Measurements from ENCODE around the gene IQUB.
"Not testable (repeated sequence)": the region's sequence is repeated elsewhere in the genome, so short reads cannot be mapped to it uniquely, and the experiment has no call there.

The IQUB gene

DNA sequence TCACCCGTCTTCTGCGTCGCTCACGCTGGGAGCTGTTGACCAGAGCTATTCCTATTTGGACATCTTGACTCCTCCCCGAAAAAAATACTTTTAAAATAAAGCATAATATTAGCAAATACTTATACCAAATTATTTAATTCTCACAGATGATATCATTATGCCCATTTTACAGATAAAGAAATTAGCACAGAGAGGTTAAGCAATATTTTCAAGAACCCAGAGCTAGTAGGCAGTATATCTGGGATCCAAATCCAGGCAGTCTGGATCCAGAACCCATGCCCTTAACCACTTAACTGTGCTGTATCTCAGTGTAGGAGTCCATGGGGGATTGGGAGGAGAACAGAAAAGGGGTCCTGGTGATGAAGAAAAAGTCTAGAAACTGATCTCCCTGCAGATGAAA, 6.1 kb downstream of the IQUB start:
- no peak for DNase-seq (ENCODE audit: low read depth)
- H3K4me3 ChIP-seq (ENCODE audit: low read depth, low read length): no peak overlapping the region
- TF ChIP-seq, protein P1, sequence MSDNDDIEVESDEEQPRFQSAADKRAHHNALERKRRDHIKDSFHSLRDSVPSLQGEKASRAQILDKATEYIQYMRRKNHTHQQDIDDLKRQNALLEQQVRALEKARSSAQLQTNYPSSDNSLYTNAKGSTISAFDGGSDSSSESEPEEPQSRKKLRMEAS (IDR thresholded peaks at IDR 0.05; ENCODE audit: low read depth, low read length): no peak
- TF ChIP-seq, protein P2, sequence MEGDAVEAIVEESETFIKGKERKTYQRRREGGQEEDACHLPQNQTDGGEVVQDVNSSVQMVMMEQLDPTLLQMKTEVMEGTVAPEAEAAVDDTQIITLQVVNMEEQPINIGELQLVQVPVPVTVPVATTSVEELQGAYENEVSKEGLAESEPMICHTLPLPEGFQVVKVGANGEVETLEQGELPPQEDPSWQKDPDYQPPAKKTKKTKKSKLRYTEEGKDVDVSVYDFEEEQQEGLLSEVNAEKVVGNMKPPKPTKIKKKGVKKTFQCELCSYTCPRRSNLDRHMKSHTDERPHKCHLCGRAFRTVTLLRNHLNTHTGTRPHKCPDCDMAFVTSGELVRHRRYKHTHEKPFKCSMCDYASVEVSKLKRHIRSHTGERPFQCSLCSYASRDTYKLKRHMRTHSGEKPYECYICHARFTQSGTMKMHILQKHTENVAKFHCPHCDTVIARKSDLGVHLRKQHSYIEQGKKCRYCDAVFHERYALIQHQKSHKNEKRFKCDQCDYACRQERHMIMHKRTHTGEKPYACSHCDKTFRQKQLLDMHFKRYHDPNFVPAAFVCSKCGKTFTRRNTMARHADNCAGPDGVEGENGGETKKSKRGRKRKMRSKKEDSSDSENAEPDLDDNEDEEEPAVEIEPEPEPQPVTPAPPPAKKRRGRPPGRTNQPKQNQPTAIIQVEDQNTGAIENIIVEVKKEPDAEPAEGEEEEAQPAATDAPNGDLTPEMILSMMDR (IDR thresholded peaks at IDR 0.05; ENCODE audit: low read depth, low read length): no peak
- no peak for TF ChIP-seq POLR2A (IDR thresholded peaks at IDR 0.05; ENCODE audit: extremely low read depth, insufficient read length)
- no peak for TF ChIP-seq MYC (IDR thresholded peaks at IDR 0.05; ENCODE audit: low read depth, low read length)

DNA sequence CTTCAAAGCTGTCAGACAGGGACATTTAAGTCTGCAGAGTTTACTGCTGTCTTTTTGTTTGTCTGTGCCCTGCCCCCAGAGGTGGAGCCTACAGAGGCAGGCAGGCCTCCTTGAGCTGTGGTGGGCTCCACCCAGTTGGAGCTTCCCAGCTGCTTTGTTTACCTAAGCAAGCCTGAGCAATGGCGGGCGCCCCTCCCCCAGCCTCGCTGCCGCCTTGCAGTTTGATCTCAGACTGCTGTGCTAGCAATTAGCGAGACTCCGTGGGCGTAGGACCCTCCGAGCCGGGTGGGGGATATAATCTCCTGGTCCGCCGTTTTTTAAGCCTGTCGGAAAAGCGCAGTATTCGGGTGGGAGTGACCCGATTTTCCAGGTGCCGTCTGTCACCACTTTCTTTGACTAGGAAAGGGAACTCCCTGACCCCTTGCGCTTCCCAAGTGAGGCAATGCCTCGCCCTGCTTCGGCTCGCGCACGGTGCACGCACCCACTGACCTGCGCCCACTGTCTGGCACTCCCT, 6.6 kb downstream of the IQUB start:
- DNase-seq (ENCODE audit: low read depth); H3K4me3 ChIP-seq (ENCODE audit: low read depth, low read length): not testable (repeated sequence)

DNA sequence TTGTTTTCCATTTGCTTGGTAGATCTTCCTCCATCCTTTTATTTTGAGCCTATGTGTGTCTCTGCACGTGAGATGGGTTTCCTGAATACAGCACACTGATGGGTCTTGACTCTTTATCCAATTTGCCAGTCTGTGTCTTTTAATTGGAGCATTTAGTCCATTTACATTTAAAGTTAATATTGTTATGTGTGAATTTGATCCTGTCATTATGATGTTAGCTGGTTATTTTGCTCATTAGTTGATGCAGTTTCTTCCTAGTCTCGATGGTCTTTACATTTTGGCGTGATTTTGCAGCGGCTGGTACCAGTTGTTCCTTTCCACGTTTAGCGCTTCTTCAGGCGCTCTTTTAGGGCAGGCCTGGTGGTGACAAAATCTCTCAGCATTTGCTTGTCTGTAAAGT, 7.9 kb downstream of the IQUB start:
- DNase-seq (ENCODE audit: low read depth); H3K4me3 ChIP-seq (ENCODE audit: low read depth, low read length): not testable (repeated sequence)

DNA sequence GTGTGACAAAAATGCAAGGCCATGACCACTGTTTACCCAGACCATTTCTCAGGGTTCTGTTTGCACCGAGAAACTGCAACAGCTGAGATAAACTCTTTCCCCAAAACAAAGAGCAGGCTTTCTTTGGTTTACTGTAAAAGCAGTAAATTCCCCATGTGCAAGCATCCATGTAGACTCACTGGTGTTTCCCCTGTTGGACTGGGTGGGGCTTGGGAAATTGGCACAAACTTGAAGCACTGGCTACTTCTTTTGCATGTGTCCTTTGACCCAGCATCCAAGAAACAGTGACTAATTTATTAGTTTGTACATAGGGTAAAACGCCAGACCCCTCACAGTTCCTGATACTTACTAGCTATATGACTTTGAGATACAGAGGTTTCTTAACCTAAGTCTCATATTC, 12.3 kb downstream of the IQUB start:
- TF ChIP-seq, protein P2 (IDR thresholded peaks at IDR 0.05; ENCODE audit: low read depth, low read length): no peak
- TF ChIP-seq MYC (IDR thresholded peaks at IDR 0.05; ENCODE audit: low read depth, low read length) (no peak), POLR2A (IDR thresholded peaks at IDR 0.05; ENCODE audit: extremely low read depth, insufficient read length) (no peak)
- TF ChIP-seq, protein P1 (IDR thresholded peaks at IDR 0.05; ENCODE audit: low read depth, low read length): no peak
- DNase-seq (ENCODE audit: low read depth): no peak
- no peak overlapping the region for H3K4me3 ChIP-seq (ENCODE audit: low read depth, low read length)

DNA sequence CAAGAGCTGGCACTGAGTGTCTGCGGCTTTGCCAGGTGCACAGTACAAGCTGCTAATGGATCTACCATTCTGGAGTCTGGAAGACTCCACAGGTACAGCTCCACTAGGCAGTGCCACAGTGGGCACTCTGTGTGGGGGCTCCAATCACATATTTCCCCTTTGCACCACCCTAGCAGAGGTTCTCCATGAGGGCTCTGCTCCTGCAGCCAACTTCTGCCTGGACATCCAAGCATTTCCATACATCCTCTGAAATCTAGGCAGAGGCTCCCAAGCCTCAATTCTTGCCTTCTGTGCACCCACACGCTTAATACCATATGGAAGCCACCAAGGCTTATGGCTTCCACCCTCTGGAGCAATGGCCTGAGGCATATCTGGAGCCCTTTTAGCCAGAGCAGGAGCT, 29.2 kb downstream of the IQUB start:
- TF ChIP-seq, protein P2 (IDR thresholded peaks at IDR 0.05; ENCODE audit: low read depth, low read length): no peak
- TF ChIP-seq POLR2A (IDR thresholded peaks at IDR 0.05; ENCODE audit: extremely low read depth, insufficient read length) (no peak), MYC (IDR thresholded peaks at IDR 0.05; ENCODE audit: low read depth, low read length) (no peak)
- TF ChIP-seq, protein P1 (IDR thresholded peaks at IDR 0.05; ENCODE audit: low read depth, low read length): no peak
- no peak overlapping the region for H3K4me3 ChIP-seq (ENCODE audit: low read depth, low read length)
- DNase-seq (ENCODE audit: low read depth): no peak

DNA sequence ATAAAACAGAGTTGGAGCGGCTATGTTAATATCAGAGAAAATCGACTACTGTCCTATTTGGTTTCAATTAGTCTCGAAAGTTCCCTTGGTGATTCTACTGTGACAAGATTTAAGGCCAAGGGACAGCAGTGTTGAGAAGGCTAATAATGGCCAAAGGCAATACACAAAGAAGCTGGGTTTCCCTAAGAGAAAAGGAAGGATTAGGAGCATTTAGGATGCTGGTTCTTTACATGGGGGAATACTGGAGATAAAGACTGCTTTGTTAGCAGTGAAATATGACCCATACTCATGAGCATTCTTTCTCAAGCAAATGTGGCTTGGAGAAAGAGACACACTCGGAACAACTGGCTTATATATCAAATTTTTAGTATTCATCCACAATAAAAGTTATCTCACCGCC, 32.2 kb downstream of the IQUB start:
- no peak for DNase-seq (ENCODE audit: low read depth)
- TF ChIP-seq MYC (IDR thresholded peaks at IDR 0.05; ENCODE audit: low read depth, low read length): no peak
- TF ChIP-seq POLR2A (IDR thresholded peaks at IDR 0.05; ENCODE audit: extremely low read depth, insufficient read length): no peak
- TF ChIP-seq, protein P1 (IDR thresholded peaks at IDR 0.05; ENCODE audit: low read depth, low read length): no peak
- TF ChIP-seq, protein P2 (IDR thresholded peaks at IDR 0.05; ENCODE audit: low read depth, low read length): no peak

DNA sequence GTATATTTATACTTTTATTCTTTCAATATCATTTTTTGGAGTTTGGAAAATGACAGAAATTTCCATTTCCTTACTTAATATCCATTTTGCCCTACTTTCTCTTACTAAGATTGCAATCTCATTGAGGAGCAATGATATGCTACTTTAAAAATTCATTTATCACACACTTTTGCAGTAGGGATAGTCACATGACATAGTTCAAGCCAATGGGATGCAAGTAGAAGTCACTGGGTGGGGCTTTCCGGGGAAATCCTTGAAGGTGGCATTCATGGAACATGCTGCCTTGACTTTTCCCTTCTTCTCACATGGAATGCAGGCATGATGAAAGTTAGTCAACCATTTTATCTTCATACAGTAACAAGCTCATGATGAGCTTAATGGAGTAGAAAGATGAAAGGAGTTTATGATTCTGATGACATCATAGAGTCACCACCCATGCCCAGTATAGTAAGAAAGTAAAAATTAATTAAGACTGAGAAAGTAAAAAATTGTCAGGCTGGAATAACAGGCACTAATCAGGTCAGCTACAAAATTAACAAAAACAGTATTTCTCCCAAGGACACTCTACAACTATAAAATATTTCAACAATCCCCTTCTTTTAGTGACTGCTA, 33.4 kb downstream of the IQUB start:
- H3K4me3 ChIP-seq (ENCODE audit: low read depth, low read length): no peak overlapping the region
- DNase-seq (ENCODE audit: low read depth): no peak
- TF ChIP-seq POLR2A (IDR thresholded peaks at IDR 0.05; ENCODE audit: extremely low read depth, insufficient read length): no peak

More for the DNA sequence above, 32.2 kb downstream of the IQUB start:
- no peak overlapping the region for H3K4me3 ChIP-seq (ENCODE audit: low read depth, low read length)
